ENCODE results near the gene LRRC8D.

DNA sequence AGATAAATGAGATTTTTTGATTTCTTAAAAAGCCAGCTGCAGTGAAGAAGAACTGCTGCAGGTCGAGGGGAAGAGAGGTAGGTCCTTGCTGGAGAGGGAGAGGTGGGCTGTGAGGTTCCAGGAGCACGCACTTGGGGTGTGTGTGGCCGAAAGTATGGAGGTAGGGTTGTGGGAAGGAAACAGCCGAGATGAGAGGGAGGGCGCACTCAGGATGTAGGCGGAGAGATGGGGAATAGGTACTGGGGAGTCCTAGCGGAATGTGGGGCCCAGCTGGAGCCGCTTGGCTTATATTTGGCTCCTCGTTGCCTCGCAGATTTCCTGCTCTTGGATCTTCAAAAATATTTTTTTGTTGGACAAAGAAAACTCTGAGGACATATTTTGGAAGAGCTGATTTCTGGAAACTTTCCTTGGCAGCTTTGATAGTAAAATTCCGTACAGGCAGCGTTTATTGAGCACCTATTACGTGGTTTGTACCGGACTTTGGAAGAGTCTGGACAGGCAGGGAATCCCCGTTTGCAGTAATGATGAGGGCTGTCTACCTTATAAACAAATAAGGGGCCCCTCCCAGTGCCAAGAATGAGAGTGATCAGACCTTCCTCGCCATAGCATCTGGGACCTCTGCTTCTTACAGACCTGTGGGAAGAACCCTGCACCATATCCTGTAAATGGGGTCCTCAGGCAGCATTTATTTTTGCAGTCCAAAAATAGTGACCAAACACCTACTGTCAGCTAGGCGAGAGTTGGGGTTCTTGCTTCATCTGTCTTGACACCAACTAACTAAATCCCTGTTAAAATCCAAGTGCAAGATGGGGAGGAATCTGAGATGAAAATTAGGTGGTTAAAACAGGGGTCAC, 1.5 kb downstream of the LRRC8D start:
- TF ChIP-seq, protein P1, sequence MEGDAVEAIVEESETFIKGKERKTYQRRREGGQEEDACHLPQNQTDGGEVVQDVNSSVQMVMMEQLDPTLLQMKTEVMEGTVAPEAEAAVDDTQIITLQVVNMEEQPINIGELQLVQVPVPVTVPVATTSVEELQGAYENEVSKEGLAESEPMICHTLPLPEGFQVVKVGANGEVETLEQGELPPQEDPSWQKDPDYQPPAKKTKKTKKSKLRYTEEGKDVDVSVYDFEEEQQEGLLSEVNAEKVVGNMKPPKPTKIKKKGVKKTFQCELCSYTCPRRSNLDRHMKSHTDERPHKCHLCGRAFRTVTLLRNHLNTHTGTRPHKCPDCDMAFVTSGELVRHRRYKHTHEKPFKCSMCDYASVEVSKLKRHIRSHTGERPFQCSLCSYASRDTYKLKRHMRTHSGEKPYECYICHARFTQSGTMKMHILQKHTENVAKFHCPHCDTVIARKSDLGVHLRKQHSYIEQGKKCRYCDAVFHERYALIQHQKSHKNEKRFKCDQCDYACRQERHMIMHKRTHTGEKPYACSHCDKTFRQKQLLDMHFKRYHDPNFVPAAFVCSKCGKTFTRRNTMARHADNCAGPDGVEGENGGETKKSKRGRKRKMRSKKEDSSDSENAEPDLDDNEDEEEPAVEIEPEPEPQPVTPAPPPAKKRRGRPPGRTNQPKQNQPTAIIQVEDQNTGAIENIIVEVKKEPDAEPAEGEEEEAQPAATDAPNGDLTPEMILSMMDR (IDR thresholded peaks at IDR 0.05; ENCODE audit: insufficient read depth, low read length, poor library complexity, severe bottlenecking), result no peak
- no peak for TF ChIP-seq EZH2phosphoT487 (conservative IDR thresholded peaks at IDR 0.05; ENCODE audit: low read length)

Measured in SU-DHL-6 (cell line).